Fibroblast of lung (primary cell): Measurements from ENCODE around the gene HTT.

Experiments
- CTCF ChIP-seq, 2 donors: IDR thresholded peaks in 1 of 2; conservative IDR thresholded peaks in 1 of 2; 1 replicate in 1 of 2; 2 replicates in 1 of 2; pipeline ENCODE4 v1.5.1; 2011 to 2012; ENCODE audit warnings: low read length in 2 of 2, control low read depth in 1 of 2, inconsistent platforms in 1 of 2, low read depth in 1 of 2, mild to moderate bottlenecking in 1 of 2
- EZH2 ChIP-seq: IDR thresholded peaks from 2 replicates; pipeline ENCODE4 v1.5.1; 2012; ENCODE audit warnings: low read length, control low read depth, mild to moderate bottlenecking; ENCODE audit errors: missing control alignments

GRCh38 chr4:3046162-3046561 is 28.3 kb upstream of the HTT start:
- TF ChIP-seq EZH2 (no peak), CTCF (conservative IDR thresholded peaks at IDR 0.05 in 1 of 2, IDR thresholded peaks at IDR 0.05 in 1 of 2; ENCODE audit: low read depth in 1 of 2, low read length in 2 of 2) (no peak)
